CD4-positive, alpha-beta T cell treated with Interleukin-2 at 100 ng/mL for 4 hours (primary cell): ENCODE results near the gene MEIOSIN.

Experiments
- DNase-seq: peaks from one replicate; pipeline ENCODE4 v3.0.0-alpha.2; 2020; ENCODE audit warnings: low spot score

The MEIOSIN gene

GRCh38 chr19:45765702-45766295 lies 32.6 kb downstream of the MEIOSIN start:
- DNase-seq, result no peak

- DNase-seq, result no peak
Measured at GRCh38 chr19:45766296-45766868, 33.1 kb downstream of the MEIOSIN start.

- DNase-seq, result no peak
Measured at GRCh38 chr19:45766869-45767346, 33.7 kb downstream of the MEIOSIN start.

GRCh38 chr19:45767410-45767880 lies 34.2 kb downstream of the MEIOSIN start:
- DNase-seq, result no peak

GRCh38 chr19:45767881-45768654 lies 34.8 kb downstream of the MEIOSIN start:
- DNase-seq, result no peak

GRCh38 chr19:45768655-45768983 lies 35.4 kb downstream of the MEIOSIN start:
- DNase-seq, result peak; percentile 30

GRCh38 chr19:45768984-45769782 lies 35.9 kb downstream of the MEIOSIN start, which contains the start of gene SIX5:
Gene SIX5 (minus strand): TSS chr19:45769252. CDS start chr19:45768844, 408 bp downstream.
- peak; percentile 95 for DNase-seq

- DNase-seq, result no peak
Measured at GRCh38 chr19:45769821-45770191, 36.6 kb downstream of the MEIOSIN start.

- DNase-seq, result peak; percentile 91
Measured at GRCh38 chr19:45770192-45771101, 37.2 kb downstream of the MEIOSIN start.

- no peak for DNase-seq
Measured at GRCh38 chr19:45771311-45771933, 38.2 kb downstream of the MEIOSIN start.

- DNase-seq, result no peak
Measured at GRCh38 chr19:45772130-45772840, 39.0 kb downstream of the MEIOSIN start.

GRCh38 chr19:45772912-45773311 lies 39.7 kb downstream of the MEIOSIN start:
- DNase-seq, result no peak

GRCh38 chr19:45773384-45773783 lies 40.1 kb downstream of the MEIOSIN start:
- no peak for DNase-seq

GRCh38 chr19:45774765-45775164 lies 41.5 kb downstream of the MEIOSIN start:
- no peak for DNase-seq

- DNase-seq, result no peak
Measured at GRCh38 chr19:45777395-45777961, 44.2 kb downstream of the MEIOSIN start.

GRCh38 chr19:45778010-45778661 lies 44.9 kb downstream of the MEIOSIN start:
- no peak for DNase-seq

- DNase-seq, result peak; percentile 86
Measured at GRCh38 chr19:45779231-45780145, 46.2 kb downstream of the MEIOSIN start.

GRCh38 chr19:45780146-45780447 lies 46.9 kb downstream of the MEIOSIN start:
- no peak for DNase-seq
